ENCODE results near the gene AKT3.

GRCh38 chr1:243490748-243491686 lies 359.0 kb downstream of the AKT3 start:
- TF ChIP-seq CTCF (IDR thresholded peaks at IDR 0.05; ENCODE audit: low read depth, low read length, poor library complexity, severe bottlenecking) (no peak), EZH2phosphoT487 (IDR thresholded peaks at IDR 0.05; ENCODE audit: borderline replicate concordance, low read length) (no peak)
